HG03521 (cell line): Measurements from ENCODE around the gene TMEM186.
"Not testable (repeated sequence)": the region's sequence is repeated elsewhere in the genome, so short reads cannot be mapped to it uniquely, and the experiment has no call there.

Experiments
- ATAC-seq: cut with Tn5 transposase; IDR thresholded peaks from one replicate; pipeline ENCODE4 v1.9.1; 2021; ENCODE audit warnings: mild to moderate bottlenecking, moderate library complexity; ENCODE audit not compliant: unreplicated experiment

TMEM186 gene

DNA sequence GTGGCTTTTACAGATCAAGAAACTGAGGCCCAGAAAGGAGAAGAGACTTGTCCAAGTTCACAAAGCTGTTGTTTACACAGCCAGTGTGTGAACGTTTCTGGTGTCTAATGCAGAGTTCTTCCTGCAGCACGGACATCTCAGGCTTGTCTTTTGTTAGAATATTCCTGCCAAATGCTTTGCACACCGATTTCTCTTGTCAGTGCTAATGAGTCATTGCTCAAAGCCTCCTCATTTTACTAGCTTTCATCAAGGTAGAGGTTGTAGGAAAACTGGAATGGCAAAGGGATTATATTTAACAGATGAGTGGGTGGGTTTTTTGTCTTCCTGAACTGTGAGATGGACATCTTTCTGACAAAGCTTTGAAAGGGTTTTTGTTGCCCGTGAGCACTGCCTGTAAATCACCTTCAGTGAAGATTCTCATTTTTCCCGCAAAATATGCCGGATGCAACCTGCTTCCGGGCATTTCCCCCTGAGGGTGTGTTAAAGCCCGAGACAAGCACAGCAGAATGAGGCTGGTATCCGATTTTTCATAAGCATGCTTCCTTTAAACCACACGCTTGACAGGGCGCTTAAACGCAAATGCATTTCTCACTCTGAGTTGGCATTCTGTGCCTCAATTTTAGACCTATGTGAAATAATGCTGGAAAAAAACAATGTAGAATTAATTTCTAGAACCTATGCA is 14.9 kb upstream of the TMEM186 start:
- ATAC-seq = no peak

- ATAC-seq = no peak
Measured at GRCh38 chr16:8808613-8809353, 11.3 kb upstream of the TMEM186 start.

- no peak for ATAC-seq
Measured at GRCh38 chr16:8808009-8808408, 10.6 kb upstream of the TMEM186 start.

- no peak for ATAC-seq
Measured at GRCh38 chr16:8807189-8807588, 9.8 kb upstream of the TMEM186 start.

GRCh38 chr16:8806272-8806983 is 9.0 kb upstream of the TMEM186 start:
- ATAC-seq = no peak

DNA sequence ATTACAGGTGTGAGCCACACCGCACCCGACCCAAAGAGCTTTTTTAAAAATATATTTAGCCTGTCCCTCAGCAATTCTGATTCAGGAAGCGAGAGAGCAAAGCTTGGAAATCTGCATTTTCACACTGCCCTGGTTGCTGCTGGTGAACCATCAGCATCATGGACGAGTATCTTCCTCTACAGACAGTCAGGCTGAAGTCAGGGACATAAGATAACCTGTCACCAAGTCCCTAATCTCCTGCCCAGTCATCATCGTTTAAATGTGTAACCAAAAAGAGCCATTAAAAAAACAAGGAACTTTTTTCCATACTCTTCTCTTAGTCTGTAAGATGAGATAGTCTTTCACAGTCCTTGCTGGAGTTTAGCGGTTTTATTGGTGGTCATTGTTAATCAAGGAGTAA is 6.9 kb upstream of the TMEM186 start:
- no peak for ATAC-seq

DNA sequence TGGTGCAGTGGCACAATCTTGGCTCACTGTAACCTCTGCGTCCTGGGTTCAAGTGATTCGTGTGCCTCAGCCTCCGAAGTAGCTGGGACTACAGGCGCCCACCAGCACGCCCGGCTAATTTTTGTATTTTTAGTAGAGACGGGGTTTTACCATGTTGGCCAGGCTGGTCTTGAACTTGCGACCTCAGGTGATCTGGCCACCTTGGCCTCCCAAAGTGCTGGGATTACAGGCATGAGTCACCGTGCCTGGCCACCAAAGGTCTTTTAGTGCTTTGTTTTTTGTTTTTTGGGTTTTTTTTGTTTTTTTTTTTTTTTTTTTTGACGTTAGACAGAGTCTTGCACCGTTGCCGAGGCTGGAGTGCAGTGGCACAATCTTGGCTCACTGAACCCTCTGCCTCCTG is 6.3 kb upstream of the TMEM186 start:
- ATAC-seq = not testable (repeated sequence)

DNA sequence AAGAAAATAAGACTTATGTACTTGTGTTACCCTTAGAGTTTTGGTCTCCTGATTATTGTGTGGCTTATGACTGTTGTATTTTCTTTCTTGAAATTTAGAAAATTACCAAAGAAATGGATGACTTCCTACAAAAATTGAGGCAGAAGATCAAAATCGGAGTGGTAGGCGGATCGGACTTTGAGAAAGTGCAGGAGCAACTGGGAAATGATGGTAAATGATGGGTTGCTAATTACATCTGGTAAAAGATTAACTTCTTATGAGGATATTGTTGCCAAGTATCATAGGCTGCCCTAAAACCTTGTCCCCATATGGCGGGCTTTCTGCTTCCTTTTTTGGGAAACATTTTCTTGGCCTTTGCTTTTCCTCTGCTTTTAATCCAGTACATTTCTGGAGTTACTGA is 4.3 kb upstream of the TMEM186 start:
- ATAC-seq = no peak

DNA sequence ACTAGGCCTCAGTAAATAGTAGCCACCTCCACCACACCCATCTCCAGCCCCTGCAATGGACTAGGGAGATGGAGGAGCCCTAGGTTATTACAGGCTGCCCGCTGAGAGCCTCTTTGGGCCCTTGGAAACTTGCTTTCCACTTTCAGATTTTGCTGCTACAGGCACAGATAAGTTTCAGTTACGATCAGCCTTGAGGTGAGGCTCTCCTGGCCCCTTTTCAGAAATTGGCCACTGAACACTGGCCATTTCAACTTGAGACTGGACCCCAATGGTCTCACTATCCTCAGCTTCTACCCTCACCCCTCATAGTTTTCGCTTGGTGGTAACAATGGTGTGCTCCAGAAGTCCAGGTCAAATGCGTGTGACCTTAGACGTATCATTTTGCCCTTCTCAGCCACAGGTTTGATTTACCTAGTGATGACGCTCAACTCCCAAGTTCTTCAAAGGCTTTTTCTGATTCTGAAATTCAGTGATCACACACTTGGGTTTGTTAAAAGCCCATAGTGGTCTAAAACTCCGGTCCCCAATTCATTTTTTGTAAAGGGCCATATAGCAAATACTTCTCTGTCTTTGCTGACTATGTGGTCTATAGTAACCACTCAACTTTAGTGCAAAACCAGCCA is 1.2 kb upstream of the TMEM186 start:
- ATAC-seq = no peak

DNA sequence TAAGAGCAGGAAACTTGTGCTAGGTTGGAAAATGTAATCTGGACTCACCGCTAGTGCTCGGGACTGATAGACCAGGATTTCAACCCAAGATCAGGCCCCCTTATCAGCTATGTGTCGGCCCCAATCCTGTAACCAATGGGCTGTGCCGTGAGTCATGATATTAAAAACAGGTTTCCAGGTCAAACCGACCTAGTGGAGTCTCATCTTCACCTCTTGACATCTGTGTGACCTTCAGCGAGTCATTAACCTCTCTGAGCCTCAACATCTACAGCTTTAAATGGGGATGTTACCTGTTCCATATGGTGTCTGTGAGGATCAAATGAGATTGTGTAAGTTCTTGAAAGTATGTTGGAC is 712 bp upstream of the TMEM186 start:
- no peak for ATAC-seq

GRCh38 chr16:8796469-8797363 is 723 bp downstream of the TMEM186 start:
- no peak for ATAC-seq

- ATAC-seq = no peak
Measured at GRCh38 chr16:8795818-8796217, 1.6 kb downstream of the TMEM186 start.

GRCh38 chr16:8795091-8795490 is 2.3 kb downstream of the TMEM186 start:
- no peak for ATAC-seq

DNA sequence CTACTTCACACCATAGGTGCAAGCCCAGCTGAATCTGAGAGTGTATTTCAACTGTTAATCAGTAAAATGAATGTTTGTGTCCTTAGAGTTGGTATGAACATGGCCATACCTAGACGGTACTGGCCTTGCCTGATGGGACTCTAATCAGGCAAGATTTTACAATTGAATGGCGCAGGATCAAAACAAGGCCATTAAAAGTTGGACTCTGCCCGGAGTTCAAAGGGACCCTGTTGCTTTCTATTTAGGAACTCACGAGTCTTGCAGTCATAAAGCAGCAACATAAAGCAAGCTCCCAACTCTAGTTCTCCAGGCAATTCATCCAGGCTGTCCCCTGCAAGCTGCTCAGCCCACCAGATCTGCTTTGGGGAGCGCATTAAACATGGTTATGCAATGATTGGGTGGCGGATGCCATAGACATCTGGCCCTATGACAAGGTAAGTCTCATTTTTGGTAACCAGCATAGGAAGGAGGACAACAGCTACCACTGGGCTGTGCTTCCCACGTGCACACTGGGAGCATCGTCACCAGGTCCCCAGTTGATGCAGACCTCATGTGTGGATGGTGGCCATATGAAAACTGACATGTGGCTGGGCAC is 8.8 kb downstream of the TMEM186 start:
- no peak for ATAC-seq

GRCh38 chr16:8786316-8786715 is 11.1 kb downstream of the TMEM186 start:
- not testable (repeated sequence) for ATAC-seq

DNA sequence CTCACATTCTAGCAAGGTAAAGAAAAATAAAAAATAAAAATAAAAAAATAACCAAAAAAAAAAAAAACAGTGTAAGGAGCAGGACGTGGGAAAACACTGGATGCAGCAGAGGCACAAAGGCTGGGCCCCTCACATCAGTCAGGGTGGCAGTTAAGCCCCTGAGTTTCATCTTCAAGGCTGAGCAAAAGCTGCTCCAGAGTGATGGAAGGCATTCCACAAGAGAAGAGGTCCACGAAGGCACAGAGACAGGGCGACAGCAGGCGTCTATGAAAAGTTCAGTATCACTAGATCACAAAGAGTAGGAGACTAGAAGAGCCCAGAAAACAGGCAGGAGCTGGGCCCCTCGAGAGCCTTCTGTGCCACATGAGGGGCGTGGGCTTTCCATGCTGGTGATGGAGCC is 12.0 kb downstream of the TMEM186 start:
- no peak for ATAC-seq

GRCh38 chr16:8782673-8783072 is 14.8 kb downstream of the TMEM186 start:
- ATAC-seq = no peak

GRCh38 chr16:8781797-8782196 is 15.6 kb downstream of the TMEM186 start:
- no peak for ATAC-seq

- ATAC-seq = no peak
Measured at GRCh38 chr16:8777217-8777616, 20.2 kb downstream of the TMEM186 start.

DNA sequence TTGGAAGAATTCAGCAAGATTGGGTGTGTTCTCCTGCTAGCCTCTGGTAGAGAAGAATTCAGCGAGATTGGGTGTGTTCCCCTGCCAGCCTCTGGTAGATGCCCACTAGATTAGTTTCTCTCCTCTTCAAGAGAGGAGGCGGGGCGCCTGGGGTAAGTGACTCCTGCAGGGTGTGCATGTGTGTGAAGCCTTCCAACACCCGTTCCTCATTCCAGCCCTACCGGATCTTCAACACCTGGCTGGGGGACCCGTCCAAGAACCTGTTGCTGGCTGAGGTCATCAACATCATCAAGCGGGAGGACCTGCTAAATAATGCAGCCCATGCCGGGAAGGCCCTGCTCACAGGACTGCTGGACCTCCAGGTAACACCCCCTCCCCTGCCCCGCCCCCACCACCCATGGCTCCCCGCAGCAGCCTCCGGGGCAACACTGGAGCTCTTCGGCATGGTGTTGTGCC is 21.3 kb downstream of the TMEM186 start:
- ATAC-seq = no peak
